Left lung (tissue), 10 donors: ENCODE data around the gene TINCR. TPM values are rescaled to one million over a fixed set of nuclear protein-coding genes. Genes with fewer than 3 reads are reported as not detected.

ENCODE experiments used
- ATAC-seq: fragments of 200-7000 bp; cut with Tn5 transposase; one replicate; pipeline ENCODE4 v1.9.1; 2020; ENCODE audit warnings: moderate library complexity
- DNase-seq, 4 donors: peaks; one replicate each; pipeline ENCODE4 v3.0.0-alpha.2; 2013 to 2020
- H3K27ac ChIP-seq, 2 donors: fragments of 200-600 bp; sonication (generic) in 1 of 2; one replicate each; pipeline versions ENCODE4 v1.5.0 to v1.8.0; 2020 to 2021
- H3K27me3 ChIP-seq, 2 donors: fragments of 200-600 bp; sonication (generic) in 1 of 2; one replicate each; pipeline versions ENCODE4 v1.5.0 to v1.8.0; 2020 to 2021
- H3K36me3 ChIP-seq, 2 donors: fragments of 200-600 bp; sonication (generic) in 1 of 2; one replicate each; pipeline versions ENCODE4 v1.5.0 to v1.8.0; 2020 to 2021
- H3K4me1 ChIP-seq, 2 donors: fragments of 200-600 bp; one replicate each; pipeline ENCODE4 v1.8.0; 2021
- H3K4me3 ChIP-seq, 2 donors: fragments of 200-600 bp; sonication (generic) in 1 of 2; one replicate each; pipeline versions ENCODE4 v1.5.0 to v1.8.0; 2020 to 2021; ENCODE audit warnings: mild to moderate bottlenecking in 1 of 2
- H3K9me3 ChIP-seq, 2 donors: fragments of 200-600 bp; sonication (generic) in 1 of 2; one replicate each; pipeline versions ENCODE4 v1.5.0 to v1.8.0; 2020 to 2021
- intact Hi-C, 2 donors: fragments of 100-400 bp; cut with DNase I; formaldehyde crosslinking; loops; one replicate each; pipeline versions ENCODE4 v1.11.2 to v1.14.2; 2022
- polyA plus RNA-seq, 6 donors: library from polyadenylated mRNA; unstranded; fragments of 120-200 nt; gene quantifications; one replicate each; pipeline ENCODE4 v1.2.1, GENCODE V29; 2013; ENCODE audit not compliant: insufficient read length in 6 of 6
- total RNA-seq, 2 donors: library from RNA; stranded (reverse); fragmentation: NEBNext Ultra II Directional; extraction: Animal tissue kit (Norgen Biotek cat#: 25700); gene quantifications; one replicate each; pipeline ENCODE4 v1.2.1, GENCODE V29; 2021
- TF ChIP-seq, protein P1 (sequence below), 2 donors: fragments of 200-600 bp; sonication (generic) in 1 of 2; IDR thresholded peaks; one replicate each; pipeline versions ENCODE4 v1.5.0 to v1.8.0; 2021; ENCODE audit warnings: antibody characterized with exemption in 2 of 2
- donor health status: DM: no; HTN: yes; CAD: no.
- donor health status: DM: no; HTN: no; CAD: no.

The TINCR gene
- total and polyA plus RNA-seq, 8 donors: 0.24 to 0.76 (median 0.61) TPM

GRCh38 chr19:5522106-5522505 is 45.6 kb downstream of the TINCR start:
- intact Hi-C loops: no loop called here
- no peaks in the 10 kb centered on the region for H3K36me3 ChIP-seq
- ATAC-seq (no peak), DNase-seq (no peak)
- H3K27me3 ChIP-seq: peaks cover 0 to 60% of the 10 kb centered on the region in 2 donors
- TF ChIP-seq, protein P1, sequence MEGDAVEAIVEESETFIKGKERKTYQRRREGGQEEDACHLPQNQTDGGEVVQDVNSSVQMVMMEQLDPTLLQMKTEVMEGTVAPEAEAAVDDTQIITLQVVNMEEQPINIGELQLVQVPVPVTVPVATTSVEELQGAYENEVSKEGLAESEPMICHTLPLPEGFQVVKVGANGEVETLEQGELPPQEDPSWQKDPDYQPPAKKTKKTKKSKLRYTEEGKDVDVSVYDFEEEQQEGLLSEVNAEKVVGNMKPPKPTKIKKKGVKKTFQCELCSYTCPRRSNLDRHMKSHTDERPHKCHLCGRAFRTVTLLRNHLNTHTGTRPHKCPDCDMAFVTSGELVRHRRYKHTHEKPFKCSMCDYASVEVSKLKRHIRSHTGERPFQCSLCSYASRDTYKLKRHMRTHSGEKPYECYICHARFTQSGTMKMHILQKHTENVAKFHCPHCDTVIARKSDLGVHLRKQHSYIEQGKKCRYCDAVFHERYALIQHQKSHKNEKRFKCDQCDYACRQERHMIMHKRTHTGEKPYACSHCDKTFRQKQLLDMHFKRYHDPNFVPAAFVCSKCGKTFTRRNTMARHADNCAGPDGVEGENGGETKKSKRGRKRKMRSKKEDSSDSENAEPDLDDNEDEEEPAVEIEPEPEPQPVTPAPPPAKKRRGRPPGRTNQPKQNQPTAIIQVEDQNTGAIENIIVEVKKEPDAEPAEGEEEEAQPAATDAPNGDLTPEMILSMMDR (IDR thresholded peaks at IDR 0.05): no peak
- peaks cover 0 to 7% of the 10 kb centered on the region in 2 donors for H3K9me3 ChIP-seq
- no peak overlapping the region for H3K27ac ChIP-seq
- no peaks in the 10 kb centered on the region for H3K4me1 ChIP-seq
- no peak overlapping the region for H3K4me3 ChIP-seq

GRCh38 chr19:5520501-5520900 is 47.3 kb downstream of the TINCR start:
- Histone ChIP-seq H3K9me3 (peaks cover 0 to 23% of the 10 kb centered on the region in 2 donors), H3K36me3 (no peaks in the 10 kb centered on the region), H3K4me1 (no peaks in the 10 kb centered on the region), H3K4me3 (no peak overlapping the region), H3K27ac (no peak overlapping the region), H3K27me3 (peaks cover 0 to 47% of the 10 kb centered on the region in 2 donors)
- TF ChIP-seq, protein P1 (IDR thresholded peaks at IDR 0.05): no peak
- ATAC-seq (no peak), DNase-seq (no peak)
- intact Hi-C loops: no loop called here

GRCh38 chr19:5519076-5519475 is 48.7 kb downstream of the TINCR start:
- intact Hi-C loops: no loop called here
- Histone ChIP-seq H3K4me1 (no peaks in the 10 kb centered on the region), H3K27me3 (peaks cover 0 to 47% of the 10 kb centered on the region in 2 donors), H3K4me3 (no peak overlapping the region), H3K27ac (no peak overlapping the region), H3K36me3 (no peaks in the 10 kb centered on the region), H3K9me3 (peaks cover 0 to 34% of the 10 kb centered on the region in 2 donors)
- TF ChIP-seq, protein P1 (IDR thresholded peaks at IDR 0.05): no peak
- ATAC-seq (no peak), DNase-seq (no peak)

- no peak for DNase-seq
- peaks cover 0 to 34% of the 10 kb centered on the region in 2 donors for H3K9me3 ChIP-seq
- TF ChIP-seq, protein P1 (IDR thresholded peaks at IDR 0.05): no peak
- no peaks in the 10 kb centered on the region for H3K36me3 ChIP-seq
- H3K4me3 ChIP-seq: no peak overlapping the region
- H3K27ac ChIP-seq: no peak overlapping the region
- ATAC-seq: no peak
- intact Hi-C loops: no loop called here
- H3K27me3 ChIP-seq: peaks cover 0 to 23% of the 10 kb centered on the region in 2 donors
- no peaks in the 10 kb centered on the region for H3K4me1 ChIP-seq
Observed at GRCh38 chr19:5515737-5516136, 52.0 kb downstream of the TINCR start.

DNA sequence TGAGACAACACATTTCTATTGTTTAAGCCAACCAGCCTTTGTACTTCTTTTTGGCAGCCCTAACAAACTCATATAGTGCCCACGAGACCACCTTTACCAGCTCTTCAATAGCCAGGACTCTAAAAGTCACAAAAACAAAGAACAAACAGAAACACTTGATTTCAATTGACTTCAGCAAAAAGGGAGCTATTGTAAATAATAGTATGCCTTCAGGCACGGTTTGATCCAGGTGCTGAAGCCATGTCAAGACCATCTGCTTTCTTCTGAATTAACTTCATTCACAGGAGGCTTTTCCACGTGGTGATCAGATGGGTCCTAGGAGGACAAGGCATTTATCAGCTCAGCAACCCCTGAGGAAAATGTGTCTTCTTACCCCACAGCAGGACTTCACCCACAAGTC is 53.8 kb downstream of the TINCR start:
- TF ChIP-seq, protein P1 (IDR thresholded peaks at IDR 0.05): no peak
- no peaks in the 10 kb centered on the region for H3K4me1 ChIP-seq
- H3K36me3 ChIP-seq: no peaks in the 10 kb centered on the region
- DNase-seq (no peak), ATAC-seq (no peak)
- H3K27me3 ChIP-seq: peaks cover 0 to 16% of the 10 kb centered on the region in 2 donors
- intact Hi-C loops: no loop called here
- no peak overlapping the region for H3K27ac ChIP-seq
- no peak overlapping the region for H3K4me3 ChIP-seq
- H3K9me3 ChIP-seq: peaks cover 0 to 28% of the 10 kb centered on the region in 2 donors
